GM19025 (cell line): ENCODE results near the gene SMYD2.
A peak's percentile ranks its signal among the peaks of the same experiment; 100 is the strongest.

Experiments
- ATAC-seq: cut with Tn5 transposase; IDR thresholded peaks from one replicate; pipeline ENCODE4 v1.9.1; 2021; ENCODE audit warnings: mild to moderate bottlenecking, low read depth, moderate library complexity; ENCODE audit not compliant: unreplicated experiment

The SMYD2 gene

GRCh38 chr1:214327514-214327913 lies 46.6 kb downstream of the SMYD2 start:
- no peak for ATAC-seq

- peak; percentile 80 for ATAC-seq
These were observed 48.0 kb downstream of the SMYD2 start for GRCh38 chr1:214328770-214329469.

GRCh38 chr1:214329470-214330220 lies 48.7 kb downstream of the SMYD2 start:
- no peak for ATAC-seq

GRCh38 chr1:214330222-214330621 lies 49.3 kb downstream of the SMYD2 start:
- no peak for ATAC-seq

GRCh38 chr1:214330715-214331114 lies 49.8 kb downstream of the SMYD2 start:
- ATAC-seq: no peak

- no peak for ATAC-seq
These were observed 50.2 kb downstream of the SMYD2 start for GRCh38 chr1:214331180-214331579.

- no peak for ATAC-seq
These were observed 51.0 kb downstream of the SMYD2 start for GRCh38 chr1:214331827-214332423.

- ATAC-seq: no peak
These were observed 52.2 kb downstream of the SMYD2 start for GRCh38 chr1:214332946-214333798.

GRCh38 chr1:214335567-214335966 lies 54.6 kb downstream of the SMYD2 start:
- ATAC-seq: no peak

GRCh38 chr1:214337015-214337414 lies 56.1 kb downstream of the SMYD2 start:
- no peak for ATAC-seq

GRCh38 chr1:214337511-214337910 lies 56.6 kb downstream of the SMYD2 start:
- no peak for ATAC-seq

- ATAC-seq: no peak
These were observed 57.3 kb downstream of the SMYD2 start for GRCh38 chr1:214338212-214338611.

- no peak for ATAC-seq
These were observed 60.5 kb downstream of the SMYD2 start for GRCh38 chr1:214341459-214341858.

GRCh38 chr1:214341932-214342331 lies 61.0 kb downstream of the SMYD2 start:
- no peak for ATAC-seq

- ATAC-seq: no peak
These were observed 61.6 kb downstream of the SMYD2 start for GRCh38 chr1:214342525-214342924.

- no peak for ATAC-seq
These were observed 63.9 kb downstream of the SMYD2 start for GRCh38 chr1:214344897-214345296.

GRCh38 chr1:214349008-214349407 lies 68.0 kb downstream of the SMYD2 start:
- ATAC-seq: no peak

GRCh38 chr1:214349781-214350180 lies 68.8 kb downstream of the SMYD2 start:
- no peak for ATAC-seq

- ATAC-seq: no peak
These were observed 70.8 kb downstream of the SMYD2 start for GRCh38 chr1:214351551-214352277.

- ATAC-seq: no peak
These were observed 71.9 kb downstream of the SMYD2 start for GRCh38 chr1:214352838-214353237.
